GM12872 (cell line): ENCODE data around the gene TNIK.

Experiments
- TF ChIP-seq, protein P1 (sequence below): IDR thresholded peaks from 3 replicates; pipeline ENCODE4 v1.5.1; 2011; ENCODE audit warnings: low read depth, mild to moderate bottlenecking, low read length, moderate library complexity; ENCODE audit not compliant: insufficient read depth

TNIK gene

DNA sequence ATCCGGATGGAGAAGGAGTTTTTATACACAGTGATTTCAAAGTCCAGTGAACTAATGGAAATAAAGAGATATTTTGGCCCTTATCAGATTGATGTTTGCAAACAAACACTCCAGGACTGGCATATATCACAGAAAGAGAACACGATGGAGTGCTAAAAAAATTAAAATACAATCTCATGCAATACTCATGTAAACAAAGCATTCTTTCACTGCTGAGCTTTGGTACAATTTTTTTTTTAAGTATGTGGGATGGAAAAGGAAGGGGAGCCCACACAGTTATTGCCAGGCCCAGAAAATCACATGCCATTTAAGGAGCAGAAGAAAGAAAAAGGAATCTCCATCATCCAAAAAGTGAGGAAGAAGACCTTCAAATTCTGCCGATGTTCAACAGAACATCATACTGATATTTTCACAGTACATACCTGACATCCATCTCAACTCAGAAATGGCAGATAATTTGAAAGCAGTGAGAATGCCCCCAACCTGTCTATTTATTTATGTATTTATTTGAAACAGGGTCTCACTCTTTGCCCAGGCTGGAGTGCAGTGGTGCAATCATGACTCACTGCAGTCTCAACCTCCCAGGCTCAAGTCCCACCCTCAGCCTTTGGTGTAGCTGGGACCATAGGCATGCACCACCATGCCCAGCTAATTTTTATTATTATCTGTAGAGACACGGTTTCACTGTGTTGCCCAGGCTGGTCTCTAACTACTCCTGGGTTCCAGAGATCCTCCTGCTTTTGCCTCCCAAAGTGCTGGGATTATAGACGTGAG is 326.2 kb downstream of the TNIK start:
- TF ChIP-seq, protein P1, sequence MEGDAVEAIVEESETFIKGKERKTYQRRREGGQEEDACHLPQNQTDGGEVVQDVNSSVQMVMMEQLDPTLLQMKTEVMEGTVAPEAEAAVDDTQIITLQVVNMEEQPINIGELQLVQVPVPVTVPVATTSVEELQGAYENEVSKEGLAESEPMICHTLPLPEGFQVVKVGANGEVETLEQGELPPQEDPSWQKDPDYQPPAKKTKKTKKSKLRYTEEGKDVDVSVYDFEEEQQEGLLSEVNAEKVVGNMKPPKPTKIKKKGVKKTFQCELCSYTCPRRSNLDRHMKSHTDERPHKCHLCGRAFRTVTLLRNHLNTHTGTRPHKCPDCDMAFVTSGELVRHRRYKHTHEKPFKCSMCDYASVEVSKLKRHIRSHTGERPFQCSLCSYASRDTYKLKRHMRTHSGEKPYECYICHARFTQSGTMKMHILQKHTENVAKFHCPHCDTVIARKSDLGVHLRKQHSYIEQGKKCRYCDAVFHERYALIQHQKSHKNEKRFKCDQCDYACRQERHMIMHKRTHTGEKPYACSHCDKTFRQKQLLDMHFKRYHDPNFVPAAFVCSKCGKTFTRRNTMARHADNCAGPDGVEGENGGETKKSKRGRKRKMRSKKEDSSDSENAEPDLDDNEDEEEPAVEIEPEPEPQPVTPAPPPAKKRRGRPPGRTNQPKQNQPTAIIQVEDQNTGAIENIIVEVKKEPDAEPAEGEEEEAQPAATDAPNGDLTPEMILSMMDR = no peak

DNA sequence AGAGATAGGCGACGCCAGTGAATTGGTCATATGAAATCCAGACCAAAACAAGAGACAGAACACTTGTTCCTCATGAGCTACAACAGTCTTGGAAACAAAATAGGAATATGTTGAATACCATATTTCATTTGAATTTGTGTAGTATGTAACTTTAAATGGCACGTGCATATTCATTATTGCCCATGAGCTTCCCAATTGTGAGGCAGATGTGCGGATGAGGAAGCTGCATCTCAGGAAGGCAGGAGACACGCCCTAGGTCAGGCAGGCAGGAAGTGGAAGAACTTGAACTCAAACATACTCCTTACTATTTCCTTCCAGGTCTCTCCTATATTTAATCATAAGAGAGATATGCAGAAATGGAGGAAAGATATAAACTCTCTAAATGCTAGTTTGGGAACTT is 326.9 kb downstream of the TNIK start:
- TF ChIP-seq, protein P1 = no peak

DNA sequence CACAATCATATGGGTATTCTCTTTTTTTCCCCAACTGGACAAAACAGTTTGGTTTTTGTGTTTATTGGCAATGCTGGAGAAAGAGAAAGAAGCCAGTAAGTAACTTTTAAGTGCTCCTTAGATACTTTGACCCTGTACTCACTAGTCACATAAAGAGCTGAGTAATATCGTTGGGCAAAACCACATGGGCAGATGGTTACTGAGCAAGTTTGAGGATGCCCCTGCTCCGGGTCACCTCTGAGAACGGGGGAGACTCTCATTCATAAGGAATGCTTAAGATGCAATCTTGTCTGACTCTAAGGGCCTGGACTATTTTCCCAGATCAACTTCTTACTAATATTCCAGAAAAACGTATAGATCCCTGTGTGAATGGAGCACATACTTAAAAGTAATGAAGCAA is 327.3 kb downstream of the TNIK start:
- TF ChIP-seq, protein P1 = no peak

DNA sequence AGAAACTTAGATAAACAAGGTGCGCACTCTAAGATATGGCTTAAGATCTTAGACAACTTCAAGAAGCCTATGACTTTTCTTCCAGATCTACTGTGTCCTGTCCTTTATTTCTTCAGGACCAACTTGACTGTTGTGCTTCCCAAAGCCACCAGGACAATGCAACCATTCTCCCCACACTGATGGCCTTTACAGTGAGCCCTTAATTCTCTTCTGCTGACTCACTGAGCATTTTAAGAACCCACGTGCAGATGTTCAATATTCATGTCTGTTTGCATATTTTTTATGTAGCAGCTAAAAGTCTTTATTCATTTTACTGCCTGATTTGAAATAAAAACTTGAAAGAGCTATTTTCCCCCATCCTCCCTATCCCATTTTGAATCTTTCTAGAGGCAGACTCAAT is 330.4 kb downstream of the TNIK start:
- TF ChIP-seq, protein P1 = no peak

DNA sequence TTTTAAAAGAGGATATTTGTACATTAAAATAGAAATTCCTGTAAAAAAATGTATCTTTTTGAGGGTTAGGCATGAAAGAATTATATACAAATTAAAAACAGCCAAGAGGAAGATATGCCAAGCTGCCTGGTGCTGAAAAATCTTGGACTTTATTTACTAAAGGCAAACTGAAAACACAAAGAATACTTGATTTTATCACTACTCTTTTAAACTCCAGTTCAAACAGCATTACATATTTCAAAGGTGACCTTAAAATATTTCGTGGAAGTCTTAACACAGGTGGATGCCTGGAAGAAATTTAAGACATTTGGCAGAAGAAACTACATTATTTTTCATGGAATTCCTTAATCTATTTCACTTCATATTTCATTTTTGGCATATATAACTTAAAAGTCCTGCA is 332.6 kb downstream of the TNIK start:
- TF ChIP-seq, protein P1 = no peak

DNA sequence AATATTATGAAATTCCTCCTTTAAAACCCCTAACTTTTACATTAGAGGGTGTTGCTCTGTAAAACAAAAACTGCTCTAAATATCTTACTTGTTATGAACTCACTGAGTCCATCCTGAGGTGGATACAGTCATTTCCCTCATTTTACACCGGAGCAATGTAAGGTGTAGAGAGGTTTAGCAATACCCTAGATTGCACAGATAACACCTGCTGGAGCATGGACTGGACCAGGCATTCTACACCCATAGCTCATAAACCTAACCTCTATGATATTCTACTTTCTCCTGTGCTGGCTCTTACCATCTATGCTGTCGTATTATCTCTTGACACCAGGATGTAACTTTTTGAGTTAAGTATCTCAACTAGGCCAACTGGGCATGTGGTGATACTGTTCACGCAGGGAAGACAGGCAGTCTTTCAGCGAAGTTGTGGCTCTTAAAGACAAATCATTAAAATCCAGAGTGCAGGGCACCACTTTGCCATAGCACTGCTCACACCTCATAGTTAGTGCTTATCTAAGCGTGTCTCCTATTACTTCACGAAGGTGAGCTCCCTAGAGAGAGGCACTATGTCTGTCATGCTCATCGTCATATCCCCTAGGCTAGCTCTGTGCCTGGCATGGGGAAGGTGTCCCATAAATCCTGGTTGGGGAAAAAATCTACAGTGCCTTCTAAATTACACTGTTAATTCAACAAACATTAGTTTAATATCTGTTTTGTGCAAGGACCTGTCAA is 333.6 kb downstream of the TNIK start:
- TF ChIP-seq, protein P1 = no peak

DNA sequence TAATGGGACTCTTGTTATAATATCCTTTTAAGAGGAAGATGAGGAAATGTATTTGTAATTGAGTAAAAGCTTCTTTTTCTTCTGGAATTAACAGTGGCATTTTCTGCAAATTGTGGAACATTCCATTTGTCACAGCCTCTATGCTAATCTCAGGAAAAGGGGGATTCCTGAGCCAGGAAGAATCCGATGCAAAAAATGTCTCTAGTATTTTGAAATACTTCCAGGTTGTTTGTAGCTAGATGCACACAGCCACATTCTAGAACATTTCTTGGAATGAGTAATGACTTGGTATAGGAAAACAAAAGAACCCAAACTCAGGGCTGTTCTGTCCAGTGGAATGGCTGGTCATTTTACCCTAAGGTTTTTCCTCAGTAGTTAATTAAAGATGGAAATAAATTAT is 335.2 kb downstream of the TNIK start:
- TF ChIP-seq, protein P1 = no peak
